Fibroblast of pulmonary artery (primary cell): Measurements from ENCODE around the gene SNX15.
A peak's percentile ranks its signal among the peaks of the same experiment; 100 is the strongest.

ENCODE experiments used
- DNase-seq: peaks from one replicate; pipeline ENCODE4 v3.0.0-alpha.2; 2010; ENCODE audit warnings: low read depth
- H3K4me3 ChIP-seq: replicated peaks from 2 replicates; pipeline ENCODE4 v1.5.1; 2011; ENCODE audit warnings: low read depth, mild to moderate bottlenecking, control low read depth, low read length, moderate library complexity
- TF ChIP-seq, protein P1 (sequence below): IDR thresholded peaks from 2 replicates; pipeline ENCODE4 v1.5.1; 2011; ENCODE audit warnings: mild to moderate bottlenecking, control low read depth, low read length, inconsistent platforms; ENCODE audit errors: missing control alignments

The SNX15 gene

GRCh38 chr11:65035579-65035978 lies 8.3 kb downstream of the SNX15 start:
- H3K4me3 ChIP-seq: no peak overlapping the region
- TF ChIP-seq, protein P1, sequence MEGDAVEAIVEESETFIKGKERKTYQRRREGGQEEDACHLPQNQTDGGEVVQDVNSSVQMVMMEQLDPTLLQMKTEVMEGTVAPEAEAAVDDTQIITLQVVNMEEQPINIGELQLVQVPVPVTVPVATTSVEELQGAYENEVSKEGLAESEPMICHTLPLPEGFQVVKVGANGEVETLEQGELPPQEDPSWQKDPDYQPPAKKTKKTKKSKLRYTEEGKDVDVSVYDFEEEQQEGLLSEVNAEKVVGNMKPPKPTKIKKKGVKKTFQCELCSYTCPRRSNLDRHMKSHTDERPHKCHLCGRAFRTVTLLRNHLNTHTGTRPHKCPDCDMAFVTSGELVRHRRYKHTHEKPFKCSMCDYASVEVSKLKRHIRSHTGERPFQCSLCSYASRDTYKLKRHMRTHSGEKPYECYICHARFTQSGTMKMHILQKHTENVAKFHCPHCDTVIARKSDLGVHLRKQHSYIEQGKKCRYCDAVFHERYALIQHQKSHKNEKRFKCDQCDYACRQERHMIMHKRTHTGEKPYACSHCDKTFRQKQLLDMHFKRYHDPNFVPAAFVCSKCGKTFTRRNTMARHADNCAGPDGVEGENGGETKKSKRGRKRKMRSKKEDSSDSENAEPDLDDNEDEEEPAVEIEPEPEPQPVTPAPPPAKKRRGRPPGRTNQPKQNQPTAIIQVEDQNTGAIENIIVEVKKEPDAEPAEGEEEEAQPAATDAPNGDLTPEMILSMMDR: no peak
- DNase-seq: no peak

DNA sequence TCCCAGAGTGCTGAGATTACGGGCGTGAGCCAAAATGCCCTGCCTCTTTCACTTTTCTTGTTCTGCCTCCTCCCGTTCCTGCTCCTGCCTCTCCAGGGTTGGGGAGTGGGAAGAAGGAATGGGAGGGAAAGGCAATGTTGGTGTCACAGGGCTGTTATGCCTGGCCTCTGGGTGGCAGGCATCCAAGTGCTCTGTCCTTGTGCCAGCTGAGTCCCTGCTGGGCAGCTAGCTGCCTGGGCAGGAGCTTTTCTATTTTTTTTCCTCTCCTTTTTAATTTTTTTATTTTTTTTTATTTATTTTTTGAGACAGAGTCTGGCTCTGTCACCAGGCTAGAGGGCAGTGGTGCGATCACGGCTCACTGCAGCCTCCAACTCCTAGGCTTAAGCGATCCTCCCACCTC lies 9.7 kb downstream of the SNX15 start:
- TF ChIP-seq, protein P1: no peak
- no peak for DNase-seq

GRCh38 chr11:65040520-65040846 lies 13.2 kb downstream of the SNX15 start:
- TF ChIP-seq, protein P1: no peak
- no peak for DNase-seq
- H3K4me3 ChIP-seq: peak overlapping the region; percentile 66

More for the DNA sequence above, 9.7 kb downstream of the SNX15 start:
- H3K4me3 ChIP-seq: no peak overlapping the region

DNA sequence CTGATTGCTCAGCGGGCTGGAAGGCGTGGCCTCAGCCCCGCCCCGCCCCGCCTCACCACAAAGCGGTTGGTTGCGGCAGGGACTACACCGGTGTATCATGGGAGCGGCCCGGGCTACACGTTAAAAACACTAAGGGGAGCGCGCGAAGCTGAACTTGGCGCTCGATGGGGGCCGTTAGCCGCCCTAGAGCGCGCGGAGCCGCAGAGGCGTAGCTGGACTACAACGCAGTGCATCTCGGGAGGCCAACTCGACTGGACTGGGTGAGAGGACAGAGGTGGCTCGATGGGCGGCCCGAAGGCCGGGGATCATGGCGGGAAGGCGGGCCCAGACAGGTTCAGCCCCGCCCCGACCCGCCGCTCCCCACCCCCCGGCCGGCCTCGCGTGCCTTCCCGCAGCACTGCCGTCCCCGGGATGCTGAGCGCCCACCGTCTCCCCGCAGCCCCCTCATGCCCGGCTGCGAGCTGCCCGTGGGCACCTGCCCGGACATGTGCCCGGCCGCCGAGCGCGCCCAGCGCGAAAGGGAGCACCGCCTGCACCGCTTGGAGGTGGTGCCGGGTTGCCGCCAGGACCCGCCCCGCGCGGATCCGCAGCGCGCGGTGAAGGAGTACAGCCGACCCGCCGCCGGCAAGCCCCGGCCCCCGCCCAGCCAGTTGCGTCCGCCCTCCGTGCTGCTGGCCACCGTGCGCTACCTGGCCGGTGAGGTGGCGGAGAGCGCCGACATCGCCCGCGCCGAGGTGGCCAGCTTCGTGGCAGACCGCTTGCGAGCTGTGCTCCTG lies 13.8 kb downstream of the SNX15 start, which contains the start of gene SAC3D1:
Gene SAC3D1, plus strand, starts transcription at position 364 of the 776 bp plus-strand sequence. Its CDS starts 83 bp downstream, at position 447.
- peak within 1 kb of the TSS; percentile 66 for H3K4me3 ChIP-seq
- peak; percentile 92 for DNase-seq

GRCh38 chr11:65042891-65043290 lies 15.7 kb downstream of the SNX15 start:
- no peak for DNase-seq
- TF ChIP-seq, protein P1: no peak
- H3K4me3 ChIP-seq: no peak overlapping the region

More for the DNA sequence above, 13.8 kb downstream of the SNX15 start, which contains the start of gene SAC3D1:
- TF ChIP-seq, protein P1: no peak

DNA sequence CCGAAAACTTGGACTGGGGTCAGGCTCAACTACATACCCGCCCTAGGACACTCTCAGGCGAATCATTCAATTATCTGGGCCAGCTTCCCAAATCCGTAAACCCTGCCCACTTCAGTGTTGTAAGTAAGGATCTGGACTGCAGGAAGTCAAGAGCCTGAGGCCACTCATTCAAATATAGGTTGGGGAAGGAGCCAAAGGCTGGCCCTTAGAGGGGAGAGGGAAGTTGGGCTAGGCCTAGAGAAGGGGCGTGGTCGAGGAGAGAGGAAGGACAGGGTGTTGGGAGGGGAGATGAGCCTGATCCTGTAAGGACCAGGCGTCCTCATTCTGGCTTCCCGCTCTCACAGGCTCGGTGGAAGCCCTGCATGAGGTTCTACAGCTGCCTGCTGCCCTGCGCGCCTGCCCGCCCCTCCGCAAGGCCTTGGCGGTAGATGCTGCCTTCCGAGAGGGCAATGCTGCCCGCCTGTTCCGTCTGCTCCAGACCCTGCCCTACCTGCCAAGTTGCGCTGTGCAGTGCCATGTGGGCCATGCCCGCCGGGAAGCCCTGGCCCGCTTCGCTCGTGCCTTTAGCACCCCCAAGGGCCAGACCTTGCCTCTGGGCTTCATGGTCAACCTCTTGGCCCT lies 16.8 kb downstream of the SNX15 start:
- TF ChIP-seq, protein P1: no peak
- H3K4me3 ChIP-seq: no peak overlapping the region
- peak; percentile 31 for DNase-seq
